G401 (cell line): Measurements from ENCODE around the gene ZNF414. TPM values are rescaled to one million over a fixed set of nuclear protein-coding genes. Genes with fewer than 3 reads are reported as not detected.

ENCODE experiments used
- DNase-seq: peaks from one replicate; pipeline ENCODE4 v3.0.0-alpha.2; 2015; ENCODE audit warnings: low spot score
- in situ Hi-C: cut with HindIII; loops from 2 replicates; pipeline ENCODE4 v1.10.0; 2016; ENCODE audit warnings: low sequenced_read_pairs, mixed read lengths
- total RNA-seq: library from RNA; depleted of rRNA; stranded (reverse); fragments of >200 nt; shearing (Covaris generic); gene quantifications from 2 replicates; pipeline ENCODE4 v1.2.3, GENCODE V29; 2014; rRNA removed

ZNF414 gene
- total RNA-seq, 1 experiment from 2014 or later = not detected

GRCh38 chr19:8476524-8476923 lies 37.4 kb downstream of the ZNF414 start:
- peak; percentile 66 for DNase-seq
- in situ Hi-C loops = no loop called here

DNA sequence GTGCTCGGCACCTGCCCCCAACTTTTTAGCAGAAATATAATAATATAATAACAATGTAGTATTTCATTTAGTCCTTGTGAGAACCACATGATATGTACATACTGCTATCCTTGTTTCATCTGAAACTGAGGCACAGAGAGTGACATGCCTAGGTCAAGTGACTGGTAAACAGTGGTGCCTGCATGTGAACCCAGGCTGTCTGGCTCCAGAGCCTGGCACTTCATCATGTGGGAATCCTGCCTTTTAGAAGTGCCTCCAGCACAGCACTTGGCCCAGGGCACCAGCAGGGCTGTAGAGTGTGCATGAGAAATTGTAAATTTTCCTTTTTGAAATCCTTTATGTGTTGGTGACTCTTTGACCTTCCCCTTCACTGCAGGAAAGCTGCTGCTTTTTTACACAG lies 39.0 kb downstream of the ZNF414 start:
- in situ Hi-C loops = no loop called here
- DNase-seq = no peak

GRCh38 chr19:8473648-8474476 lies 40.1 kb downstream of the ZNF414 start:
- in situ Hi-C loops = no loop called here
- DNase-seq = no peak

DNA sequence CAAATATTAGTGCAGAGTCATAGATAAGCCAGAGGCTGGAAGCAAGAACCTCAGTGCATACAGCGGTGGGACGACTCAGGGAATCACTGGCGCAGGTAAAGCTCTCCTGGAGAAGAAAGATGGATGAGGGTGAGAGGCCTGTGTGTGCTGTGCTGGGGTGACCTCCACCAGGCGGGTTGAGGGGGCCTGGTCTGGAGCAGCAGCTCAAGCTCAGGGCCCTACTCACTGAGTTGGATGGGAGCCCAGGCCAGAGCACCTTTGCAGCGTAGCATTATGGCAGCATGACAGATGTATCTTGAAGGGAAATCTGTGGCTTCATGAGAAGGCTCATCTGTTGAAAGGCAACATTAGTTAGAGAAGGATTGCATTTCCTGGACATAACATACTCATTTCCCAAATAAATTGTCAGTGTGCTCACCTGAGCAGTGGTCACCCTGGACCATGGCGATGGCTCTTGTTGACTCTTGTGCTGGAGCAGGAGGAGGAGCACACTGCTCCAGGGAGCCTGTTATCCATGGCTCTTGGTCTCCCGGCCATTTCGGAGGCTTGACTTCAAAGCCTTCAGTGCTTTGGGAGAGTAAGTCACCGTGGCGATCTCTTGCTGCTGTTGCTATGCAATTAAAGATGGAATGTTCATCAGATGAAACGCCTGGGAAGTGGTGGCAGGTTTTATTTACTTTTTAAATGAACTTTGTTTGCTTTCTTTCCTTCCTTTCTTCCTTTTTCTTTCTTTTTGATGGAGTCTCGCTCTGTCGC lies 44.2 kb downstream of the ZNF414 start:
- in situ Hi-C loops = no loop called here
- DNase-seq = no peak

DNA sequence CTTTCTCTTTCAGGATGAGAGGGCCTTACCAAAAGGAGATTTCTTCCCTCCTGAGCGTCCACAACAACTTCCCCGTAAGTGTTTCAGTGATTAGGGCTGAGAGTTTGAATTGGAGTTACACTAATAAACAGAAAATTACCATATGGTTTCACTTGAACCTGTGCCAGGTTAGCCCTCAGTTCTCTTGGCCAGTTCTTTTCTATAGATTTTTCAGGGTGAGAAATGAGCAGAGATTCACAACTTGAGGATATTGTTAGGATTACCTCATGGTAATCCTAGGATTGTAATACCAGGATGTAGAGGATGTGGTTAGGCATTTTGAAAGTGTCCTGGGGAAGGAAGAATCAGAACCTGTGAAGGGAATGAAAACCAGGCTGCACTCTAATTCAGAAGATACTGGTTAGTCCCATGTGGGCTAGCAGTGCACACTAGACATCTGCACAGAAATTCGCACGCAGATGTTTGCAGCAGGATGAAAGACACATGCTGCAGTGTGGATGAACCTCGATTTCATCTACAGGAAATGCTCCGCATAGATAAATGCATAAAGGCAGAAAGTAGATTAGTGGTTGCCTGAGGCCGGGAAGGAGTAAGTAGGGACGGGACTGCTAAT lies 45.1 kb downstream of the ZNF414 start:
- DNase-seq = peak; percentile 38
- in situ Hi-C loops = no loop called here

- in situ Hi-C loops = no loop called here
- no peak for DNase-seq
Measured at GRCh38 chr19:8468124-8468523, 45.8 kb downstream of the ZNF414 start.

GRCh38 chr19:8466018-8466417 lies 47.9 kb downstream of the ZNF414 start:
- in situ Hi-C loops = no loop called here

GRCh38 chr19:8463365-8463764 lies 50.6 kb downstream of the ZNF414 start:
- in situ Hi-C loops = no loop called here
- no peak for DNase-seq

More at GRCh38 chr19:8466018-8466417, 47.9 kb downstream of the ZNF414 start:
- DNase-seq = no peak

DNA sequence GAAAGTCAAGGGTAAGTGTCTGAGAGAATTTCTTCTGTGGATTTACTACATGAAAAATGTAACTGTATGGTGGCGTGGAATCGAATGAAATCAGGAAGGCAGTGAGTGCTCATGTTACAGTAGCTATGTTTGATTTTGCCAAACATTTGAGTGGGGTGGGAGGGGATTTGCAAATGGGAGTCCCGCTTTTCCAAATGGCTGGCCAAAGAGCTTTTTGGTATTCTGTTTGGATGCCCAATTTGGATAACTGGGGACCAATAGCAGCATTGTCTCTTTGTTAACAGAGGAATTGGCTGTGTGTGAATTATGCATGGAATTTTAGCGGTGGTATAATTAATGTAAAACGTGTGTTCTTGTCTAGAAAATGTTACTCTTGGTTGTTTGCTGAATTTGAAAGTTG lies 51.4 kb downstream of the ZNF414 start:
- no peak for DNase-seq
- in situ Hi-C loops = no loop called here

- in situ Hi-C loops = no loop called here
- no peak for DNase-seq
Measured at GRCh38 chr19:8461891-8462290, 52.1 kb downstream of the ZNF414 start.

DNA sequence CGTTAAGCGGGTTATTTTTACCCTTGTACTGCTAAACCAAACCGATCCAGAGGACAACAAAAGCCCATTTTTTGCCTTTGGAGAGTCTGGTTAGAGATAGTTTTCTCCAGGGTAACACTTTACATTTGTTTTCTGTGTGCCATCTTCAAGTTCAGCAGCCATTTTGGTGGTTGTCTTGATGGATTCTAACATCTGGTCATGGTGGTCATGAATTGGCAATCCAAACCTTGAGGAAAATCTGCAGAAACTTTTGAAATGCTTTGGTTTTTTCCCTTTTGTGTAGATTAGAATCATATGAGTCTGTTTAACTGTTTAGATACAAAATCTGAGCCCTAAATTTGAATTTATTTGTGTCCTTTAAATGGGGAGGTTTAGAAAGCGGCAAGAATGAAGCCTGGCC lies 52.6 kb downstream of the ZNF414 start:
- DNase-seq = no peak

DNA sequence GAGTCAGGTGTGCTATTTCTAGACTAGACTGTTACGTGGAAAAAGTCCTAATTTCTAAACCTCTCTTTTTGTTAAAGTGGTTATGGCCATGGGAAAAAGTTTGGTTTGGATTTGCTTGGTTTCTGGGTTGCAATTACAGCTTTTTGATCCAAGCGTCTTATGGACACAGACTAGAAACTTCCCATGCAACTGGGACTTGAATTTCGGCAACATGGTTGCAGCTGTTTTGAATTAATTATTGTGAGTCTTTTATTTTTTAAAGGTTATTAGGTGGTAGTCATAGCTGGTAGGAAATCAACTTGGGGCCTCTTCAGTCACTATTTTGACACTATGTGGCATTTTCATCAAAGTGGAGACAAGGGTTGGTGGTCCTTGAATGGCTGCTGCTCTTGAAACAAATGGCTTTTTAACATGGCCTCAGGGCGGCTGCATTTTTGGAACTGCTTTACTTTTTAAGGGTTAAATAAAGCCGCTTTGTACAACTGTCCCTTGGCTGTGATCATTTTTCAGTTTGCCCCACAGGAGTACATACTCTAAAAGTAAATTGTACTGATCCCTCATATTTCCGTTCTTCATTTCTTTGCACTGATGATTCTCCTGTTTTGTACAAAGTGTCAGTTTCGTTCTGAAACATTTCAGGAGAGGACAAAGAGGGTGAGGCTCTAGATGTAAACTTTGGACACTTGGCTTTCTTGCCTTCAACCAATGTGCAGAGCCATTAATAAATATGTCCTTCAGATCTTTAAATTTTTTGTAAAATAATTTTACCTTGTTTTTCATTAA lies 53.3 kb downstream of the ZNF414 start:
- DNase-seq = no peak
- in situ Hi-C loops = no loop called here

More for the DNA sequence above, 52.6 kb downstream of the ZNF414 start:
- in situ Hi-C loops = no loop called here

Other genes with a start within 250 kb of the ZNF414 start
- 141 and 173 TPM in 2 replicates for gene CD320, start 205.8 kb downstream of the ZNF414 start, total RNA-seq
- 39.8 and 59.0 TPM in 2 replicates for gene NDUFA7, start 192.8 kb downstream of the ZNF414 start, total RNA-seq
- 791 and 831 TPM in 2 replicates for gene RPS28, start 192.7 kb downstream of the ZNF414 start, total RNA-seq
- gene KANK3, start 170.9 kb downstream of the ZNF414 start, total RNA-seq = 0.81 and 1.2 TPM in 2 replicates
- gene ANGPTL4, start 150.0 kb downstream of the ZNF414 start, total RNA-seq = 2.2 and 8.4 TPM in 2 replicates
- 30.4 and 39.1 TPM in 2 replicates for gene RAB11B, start 123.8 kb downstream of the ZNF414 start, total RNA-seq
- gene MARCHF2, start 100.9 kb downstream of the ZNF414 start, total RNA-seq = 45.4 and 49.0 TPM in 2 replicates
- 101 and 123 TPM in 2 replicates for gene HNRNPM, start 69.2 kb downstream of the ZNF414 start, total RNA-seq
- not detected in 2 replicates for gene PRAM1, start 11.5 kb downstream of the ZNF414 start, total RNA-seq
- 3.4 TPM in 1 of 2 replicates, not detected in the other for gene MYO1F, start 63.3 kb upstream of the ZNF414 start, total RNA-seq
- gene ADAMTS10, start 96.5 kb upstream of the ZNF414 start, total RNA-seq = 8.7 and 14.5 TPM in 2 replicates
- not detected in 2 replicates for gene NFILZ, start 116.5 kb upstream of the ZNF414 start, total RNA-seq
- gene ACTL9, start 184.6 kb upstream of the ZNF414 start, total RNA-seq = not detected in 2 replicates
- gene OR2Z1, start 207.5 kb upstream of the ZNF414 start, total RNA-seq = not detected in 2 replicates